K562 (cell line): ENCODE measurements around the gene TRIM69. TPM values are rescaled to one million over a fixed set of nuclear protein-coding genes. Genes with fewer than 3 reads are reported as not detected.

ENCODE experiments used
- BCOR ChIP-seq: fragments of 450-650 bp; IDR thresholded peaks from 2 replicates; pipeline ENCODE4 v1.6.1; 2016
- E2F3 ChIP-seq: fragments of 250-450 bp; sonication (Bioruptor Pico); IDR thresholded peaks from 2 replicates; pipeline ENCODE4 v1.4.0; 2020; ENCODE audit warnings: mild to moderate bottlenecking
- ELF4 ChIP-seq: fragments of 450-650 bp; formaldehyde crosslinking; IDR thresholded peaks from 2 replicates; pipeline ENCODE4 v1.4.0; 2022; ENCODE audit warnings: missing genetic modification characterization
- PKNOX1 ChIP-seq: fragments of 450-650 bp; IDR thresholded peaks from 2 replicates; pipeline ENCODE4 v1.6.1; 2016
- POLR2A ChIP-seq: fragments of 450-650 bp; conservative IDR thresholded peaks from 2 replicates; pipeline ENCODE4 v1.6.1; 2016
- PRDM10 ChIP-seq: fragments of 450-650 bp; IDR thresholded peaks from 2 replicates; pipeline ENCODE4 v1.6.1; 2018; ENCODE audit not compliant: partially characterized antibody
- RREB1 ChIP-seq: fragments of 250-450 bp; sonication (Bioruptor Pico); IDR thresholded peaks from 2 replicates; pipeline ENCODE4 v1.4.0; 2020
- SPI1 ChIP-seq: IDR thresholded peaks from 2 replicates; pipeline ENCODE4 v1.6.1; 2011; ENCODE audit warnings: low read depth, low read length, control low read depth, borderline replicate concordance
- XRCC3 ChIP-seq: fragments of 450-650 bp; IDR thresholded peaks from 2 replicates; pipeline ENCODE4 v1.6.1; 2017; ENCODE audit warnings: mild to moderate bottlenecking, moderate library complexity
- ZHX1 ChIP-seq: fragments of 150-350 bp; conservative IDR thresholded peaks from 2 replicates; pipeline ENCODE4 v1.6.1; 2014; ENCODE audit warnings: low read length
- ZNF24 ChIP-seq: fragments of 450-650 bp; IDR thresholded peaks from 2 replicates; pipeline ENCODE4 v1.6.1; 2016
- ZNF354B ChIP-seq: fragments of 250-450 bp; sonication (Bioruptor Pico); IDR thresholded peaks from 2 replicates; pipeline ENCODE4 v1.4.0; 2020
- ZNF57 ChIP-seq: fragments of 450-650 bp; formaldehyde crosslinking; IDR thresholded peaks from 2 replicates; pipeline ENCODE4 v1.4.0; 2020; ENCODE audit warnings: mild to moderate bottlenecking, moderate library complexity
- ZNF644 ChIP-seq: fragments of 200-800 bp; sonication (Bioruptor generic); IDR thresholded peaks from 2 replicates; pipeline ENCODE4 v1.6.1; 2016; ENCODE audit warnings: low read depth, missing genetic modification characterization, missing compliant biosample characterization
- ZNF766 ChIP-seq: fragments of 200-800 bp; sonication (Bioruptor generic); conservative IDR thresholded peaks from 2 replicates; pipeline ENCODE4 v1.6.1; 2016; ENCODE audit warnings: missing genetic modification characterization, missing compliant biosample characterization
- polyA plus RNA-seq, 8 experiments: library from polyadenylated mRNA; depleted of rRNA in 4 of 8; stranded (reverse) in 5 of 8; unstranded in 3 of 8; fragments of >200 nt; fragmentation: Nextera tagmentation in 2 of 8; fragmentation: Illumina TruSeq in 1 of 8; extraction: Ambion mirVana in 2 of 8; extraction: Trizol in 1 of 8; gene quantifications; 2 replicates each; pipeline versions ENCODE4 v1.2.1 to v1.2.3, GENCODE V29; 2011 to 2014; ENCODE audit warnings: inconsistent platforms in 1 of 8, missing spikeins in 1 of 8
- total RNA-seq, 7 experiments: library from RNA; depleted of rRNA in 6 of 7; stranded (reverse); fragments of >200 nt in 6 of 7; fragmentation: Illumina TruSeq in 2 of 7; extraction: Trizol in 2 of 7; gene quantifications; 2 replicates each; pipeline versions ENCODE4 v1.2.1 to v1.2.3, GENCODE V29; 2011 to 2021; ENCODE audit warnings: low replicate concordance in 1 of 7

The TRIM69 gene
- total and polyA plus RNA-seq, 9 of the 15 experiments (the other 6 are each of a cell fraction or from before 2014, with no cell fraction given), result 1.0 to 4.3 (median 2.3) TPM

- TF ChIP-seq RREB1 (no peak), BCOR (peak; percentile 60), ZNF644 (tag) (0 out of 2 replicates have a peak, but pooled peaks have one; percentile 57), SPI1 (peak; percentile 100), ZNF766 (CRISPR knock-in tag) (0 out of 2 replicates have a peak, but pooled peaks have one; percentile 34), PKNOX1 (peak; percentile 24; the same call in 1 of the 2 replicates), PRDM10 (peak; percentile 11), ELF4 (CRISPR knock-in tag) (0 out of 2 replicates have a peak, but pooled peaks have one; percentile 45), POLR2A (0 out of 2 replicates have a peak, but pooled peaks have one; percentile 9), ZNF354B (no peak), ZNF57 (no peak), E2F3 (no peak), ZNF24 (peak; percentile 99), XRCC3 (no peak), ZHX1 (0 out of 2 replicates have a peak, but pooled peaks have one; percentile 20)
These were observed 25.9 kb upstream of the TRIM69 start (continued) for GRCh38 chr15:44710236-44711095.
